BJ (cell line): ENCODE data around the gene MT3. TPM values are rescaled to one million over a fixed set of nuclear protein-coding genes. Genes with fewer than 3 reads are reported as not detected.

ENCODE experiments used
- CTCF ChIA-PET: fragments of 350-600 bp; formaldehyde crosslinking; extraction: SDS; loops from one replicate; lab custom pipeline; 2021; ENCODE audit warnings: antibody characterized with exemption, inconsistent platforms; lab: Yijun Ruan, JAX
- POLR2A ChIA-PET: fragments of 300-600 bp; sonication (Branson Sonifier 250); formaldehyde crosslinking; extraction: SDS; loops from one replicate; lab custom pipeline; 2021; ENCODE audit warnings: antibody characterized with exemption; lab: Charles Lee
- DNase-seq: peaks from one replicate; pipeline ENCODE4 v3.0.0-alpha.2; 2011; ENCODE audit warnings: low read depth
- H3K27me3 ChIP-seq: 2 replicates; pipeline ENCODE4 v1.6.0; 2011; ENCODE audit warnings: low read length; ENCODE audit not compliant: control insufficient read depth, insufficient read depth
- H3K36me3 ChIP-seq: 2 replicates; pipeline ENCODE4 v1.5.1; 2011; ENCODE audit warnings: low read length; ENCODE audit not compliant: control insufficient read depth, insufficient read depth
- H3K4me3 ChIP-seq: 2 replicates; pipeline ENCODE4 v1.5.1; 2011; ENCODE audit warnings: low read depth, mild to moderate bottlenecking, control low read depth, low read length
- polyA plus RNA-seq: library from polyadenylated mRNA; depleted of rRNA; stranded (reverse); fragments of >200 nt; gene quantifications from 2 replicates; pipeline ENCODE4 v1.2.3, GENCODE V29; 2011
- TF ChIP-seq, protein P1 (sequence below): IDR thresholded peaks from 2 replicates; pipeline ENCODE4 v1.5.1; 2011; ENCODE audit warnings: low read depth, mild to moderate bottlenecking, control low read depth, inconsistent platforms, low read length, moderate library complexity; ENCODE audit not compliant: insufficient read depth

The MT3 gene
- polyA plus RNA-seq, 1 experiment: not detected

DNA sequence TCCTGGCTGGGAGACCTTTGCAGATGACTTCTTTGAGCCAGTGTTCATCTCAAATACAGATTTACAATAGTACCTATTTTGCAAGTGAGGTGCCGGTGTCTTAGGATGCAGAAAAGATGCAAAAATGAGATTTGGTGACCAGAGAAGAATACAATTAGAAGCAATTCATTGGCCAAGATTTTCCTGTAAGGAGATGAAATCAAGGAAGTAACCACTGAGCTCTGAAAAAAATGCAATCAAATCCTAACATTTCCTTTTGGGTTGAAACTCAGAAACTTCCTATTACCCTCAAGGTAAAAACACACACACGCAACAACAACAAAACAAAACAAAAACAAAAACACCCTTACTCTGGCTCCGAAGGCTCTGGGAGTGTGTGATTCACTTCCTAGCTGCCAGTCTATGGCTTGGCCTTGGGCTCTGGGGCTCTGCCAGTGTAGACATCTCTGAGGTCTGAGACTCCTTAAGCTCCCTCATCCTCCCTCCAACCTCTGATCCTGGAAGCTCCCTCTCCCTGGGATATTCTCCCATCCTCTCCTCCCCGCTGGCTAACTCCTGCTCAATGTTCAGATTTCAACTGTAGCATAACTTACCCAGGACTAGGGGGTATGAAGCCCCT, 41.3 kb upstream of the MT3 start:
- no peak for DNase-seq
- H3K27me3 ChIP-seq: no peaks in the 10 kb centered on the region
- no peaks in the 10 kb centered on the region for H3K36me3 ChIP-seq
- ChIA-PET POLR2A (no interaction called here), CTCF (interaction anchor here (0.8 to 1.7 kb wide), 2 partner anchors 9 to 53 kb away, joined by 3 to 6 read pairs; no protein-coding TSS in a partner anchor)
- TF ChIP-seq, protein P1, sequence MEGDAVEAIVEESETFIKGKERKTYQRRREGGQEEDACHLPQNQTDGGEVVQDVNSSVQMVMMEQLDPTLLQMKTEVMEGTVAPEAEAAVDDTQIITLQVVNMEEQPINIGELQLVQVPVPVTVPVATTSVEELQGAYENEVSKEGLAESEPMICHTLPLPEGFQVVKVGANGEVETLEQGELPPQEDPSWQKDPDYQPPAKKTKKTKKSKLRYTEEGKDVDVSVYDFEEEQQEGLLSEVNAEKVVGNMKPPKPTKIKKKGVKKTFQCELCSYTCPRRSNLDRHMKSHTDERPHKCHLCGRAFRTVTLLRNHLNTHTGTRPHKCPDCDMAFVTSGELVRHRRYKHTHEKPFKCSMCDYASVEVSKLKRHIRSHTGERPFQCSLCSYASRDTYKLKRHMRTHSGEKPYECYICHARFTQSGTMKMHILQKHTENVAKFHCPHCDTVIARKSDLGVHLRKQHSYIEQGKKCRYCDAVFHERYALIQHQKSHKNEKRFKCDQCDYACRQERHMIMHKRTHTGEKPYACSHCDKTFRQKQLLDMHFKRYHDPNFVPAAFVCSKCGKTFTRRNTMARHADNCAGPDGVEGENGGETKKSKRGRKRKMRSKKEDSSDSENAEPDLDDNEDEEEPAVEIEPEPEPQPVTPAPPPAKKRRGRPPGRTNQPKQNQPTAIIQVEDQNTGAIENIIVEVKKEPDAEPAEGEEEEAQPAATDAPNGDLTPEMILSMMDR: no peak
- H3K4me3 ChIP-seq: no peak overlapping the region

DNA sequence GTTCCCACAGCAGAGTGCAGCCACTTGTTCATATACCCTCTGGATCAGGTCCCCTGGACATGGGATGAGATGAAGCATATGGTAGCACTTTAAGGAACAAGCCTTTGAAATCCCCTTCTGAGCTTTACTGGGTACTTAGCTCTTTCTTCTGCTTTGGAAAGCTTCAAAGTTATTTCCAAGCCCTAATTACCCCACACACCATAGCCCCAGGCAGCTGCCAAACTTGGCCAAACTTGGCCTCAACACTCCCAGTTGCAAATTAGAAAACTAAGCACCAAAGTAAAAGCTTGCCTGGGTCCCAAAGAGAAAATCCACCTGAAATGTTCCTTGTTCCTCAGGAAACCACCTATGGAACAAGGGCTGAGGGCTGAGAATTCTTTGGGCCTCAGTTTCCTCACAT, 40.2 kb upstream of the MT3 start:
- peaks cover 4% of the 10 kb centered on the region; the same call in 1 of the 2 replicates for H3K27me3 ChIP-seq
- ChIA-PET CTCF (no interaction called here), POLR2A (no interaction called here)
- TF ChIP-seq, protein P1: no peak
- no peak overlapping the region for H3K4me3 ChIP-seq
- DNase-seq: no peak
- H3K36me3 ChIP-seq: no peaks in the 10 kb centered on the region

DNA sequence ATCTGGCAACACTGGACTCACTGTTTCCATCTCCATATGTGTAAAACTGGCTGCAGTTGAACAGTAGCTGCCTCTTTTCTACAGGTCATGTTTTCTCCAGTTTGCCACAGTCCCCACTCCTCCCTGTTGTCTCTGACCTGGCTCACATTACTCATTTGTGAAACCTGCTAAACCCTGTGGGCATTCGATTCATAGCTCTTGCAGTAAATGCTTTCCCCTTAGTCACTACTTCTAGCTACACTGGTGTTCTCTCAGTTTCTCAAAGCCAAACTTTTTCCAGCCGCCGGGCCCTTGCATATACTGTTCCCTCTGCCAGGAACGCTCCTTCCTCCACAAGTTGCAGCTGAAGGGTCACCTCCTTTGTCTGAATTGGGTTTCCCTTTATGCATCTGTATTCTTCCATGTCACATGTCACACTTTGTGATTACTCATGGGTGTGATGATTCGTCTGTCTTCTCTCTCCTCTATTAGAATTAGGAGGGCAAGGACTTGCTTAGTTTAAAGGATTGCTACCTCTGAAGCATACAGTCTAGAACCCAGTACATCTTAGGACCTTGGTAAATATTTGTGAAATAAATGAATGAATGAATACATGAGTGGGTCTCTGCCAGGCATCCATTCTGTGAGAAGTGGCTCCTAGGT, 39.5 kb upstream of the MT3 start:
- H3K27me3 ChIP-seq: peaks cover 4% of the 10 kb centered on the region; the same call in 1 of the 2 replicates
- no peak overlapping the region for H3K4me3 ChIP-seq
- H3K36me3 ChIP-seq: no peaks in the 10 kb centered on the region
- CTCF ChIA-PET: no interaction called here
- POLR2A ChIA-PET: no interaction called here
- no peak for DNase-seq
- TF ChIP-seq, protein P1: no peak

DNA sequence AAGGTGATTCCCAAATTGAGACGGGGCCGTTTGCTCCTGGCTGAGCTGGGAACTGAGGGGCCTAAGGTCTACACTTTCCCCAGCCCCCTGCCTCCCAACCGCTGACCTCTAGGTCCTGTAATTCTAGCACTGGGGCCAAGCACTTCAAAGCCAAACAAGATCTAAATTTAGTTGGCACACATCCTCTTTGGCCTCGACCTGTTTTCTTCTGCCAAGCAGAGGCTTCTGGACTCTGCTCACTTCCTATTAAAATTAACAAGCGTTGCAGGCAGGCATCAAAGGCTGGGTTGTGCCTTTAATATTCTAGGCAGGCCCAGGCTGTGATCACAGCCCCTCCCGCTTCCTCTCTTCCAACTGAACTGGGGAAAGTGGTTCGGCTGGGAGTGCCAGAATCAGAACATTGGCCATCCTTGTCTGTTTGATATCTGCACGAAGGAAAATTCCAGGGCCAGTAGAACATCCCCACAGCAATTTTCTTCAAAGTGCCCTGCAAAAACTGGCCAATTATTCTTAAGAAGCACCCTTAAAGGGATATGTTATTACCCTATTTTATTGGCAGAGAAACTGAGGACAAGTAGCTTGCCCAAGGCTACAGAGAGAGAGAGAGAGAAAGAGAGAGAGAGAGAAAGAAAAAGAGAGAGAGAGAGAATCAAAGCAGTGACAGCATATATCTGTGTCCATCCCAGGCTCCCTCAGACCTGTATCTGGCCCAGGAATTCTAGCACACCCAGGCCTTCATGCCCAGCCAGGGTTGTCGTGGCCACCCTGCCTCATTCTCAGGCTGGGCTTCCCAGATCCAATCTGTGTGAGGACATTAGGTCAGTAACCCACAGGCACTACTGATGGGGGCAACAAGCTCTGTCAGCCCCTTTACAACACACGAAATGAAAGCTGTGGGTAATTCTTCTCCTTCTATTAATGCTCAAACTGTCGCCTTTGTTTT, 37.3 kb upstream of the MT3 start:
- Histone ChIP-seq H3K27me3 (peaks cover 8% of the 10 kb centered on the region), H3K4me3 (no peak overlapping the region), H3K36me3 (no peaks in the 10 kb centered on the region)
- DNase-seq: no peak
- CTCF ChIA-PET: interaction anchor here (0.8 kb wide), 2 partner anchors 9 to 25 kb away, joined by 3 to 4 read pairs; no protein-coding TSS in a partner anchor
- TF ChIP-seq, protein P1: no peak
- POLR2A ChIA-PET: no interaction called here
